Right ventricle myocardium superior (tissue), 1 donor: ENCODE data around the gene AHI1. TPM values are rescaled to one million over a fixed set of nuclear protein-coding genes. Genes with fewer than 3 reads are reported as not detected.

ENCODE experiments used
- ATAC-seq: fragments of 200-7000 bp; cut with Tn5 transposase; one replicate; pipeline ENCODE4 v1.9.1; 2020; ENCODE audit warnings: mild to moderate bottlenecking; ENCODE audit not compliant: poor library complexity
- DNase-seq: peaks from one replicate; pipeline ENCODE4 v3.0.0-alpha.2; 2020
- intact Hi-C: fragments of 100-400 bp; cut with DNase I; formaldehyde crosslinking; loops from one replicate; pipeline ENCODE4 v1.11.2; 2022
- total RNA-seq: library from RNA; stranded (reverse); fragmentation: NEBNext Ultra II Directional; extraction: Animal tissue kit (Norgen Biotek cat#: 25700); gene quantifications from one replicate; pipeline ENCODE4 v1.2.1, GENCODE V29; 2021
- donor health status: DM: no; HTN: yes; CAD: no; lungs with severe emphysema.

The AHI1 gene
- total RNA-seq, 1 donor from 2014 or later, result 8.5 TPM

DNA sequence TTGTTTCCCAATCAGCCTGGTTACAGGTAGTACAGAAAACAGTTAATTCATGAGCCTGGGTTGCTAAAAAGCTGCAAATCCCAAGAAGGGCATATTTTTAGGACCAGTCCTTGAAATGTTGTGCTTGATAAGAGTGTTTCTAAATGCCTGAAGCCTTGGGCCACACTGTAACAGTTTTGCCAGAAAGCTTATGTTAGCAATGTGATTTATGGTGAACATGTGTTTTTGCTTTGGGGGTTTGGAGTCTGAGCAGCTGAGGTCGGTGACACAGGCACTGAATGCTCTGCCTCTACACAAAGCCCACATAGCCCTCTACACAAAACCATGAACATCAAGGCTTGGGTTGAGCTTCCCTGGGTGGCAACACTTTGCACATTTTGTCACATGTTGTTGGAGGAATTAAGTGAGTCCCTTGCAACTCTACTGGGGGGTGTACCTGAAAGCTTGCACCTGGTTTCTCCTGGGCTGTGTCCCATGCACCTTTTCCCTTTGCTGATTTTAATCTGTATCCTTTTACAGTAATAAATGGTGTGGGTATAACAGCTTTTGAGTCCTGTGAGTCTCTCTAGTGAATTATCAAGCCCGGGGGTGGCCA lies 22.2 kb downstream of the AHI1 start:
- no peak for DNase-seq
- intact Hi-C loops, result no loop called here
- ATAC-seq, result no peak

DNA sequence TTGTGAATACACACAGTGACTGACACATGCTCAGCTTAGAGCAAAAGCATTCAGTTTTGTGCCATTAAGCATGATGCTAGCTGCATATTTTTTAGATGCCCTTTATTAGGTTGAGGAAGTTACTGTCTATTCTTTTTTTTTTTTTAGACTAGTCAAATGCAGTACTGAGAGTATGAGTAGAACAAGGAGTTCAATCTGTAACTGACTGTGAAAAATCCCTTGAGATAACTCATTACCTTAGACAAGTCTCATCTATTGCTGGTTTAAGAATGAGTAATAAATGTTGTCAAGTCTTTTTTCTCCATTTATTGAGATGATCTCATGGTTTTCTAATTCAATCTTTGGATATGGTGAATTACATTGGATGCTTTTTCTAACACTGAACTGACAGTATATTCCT lies 23.2 kb downstream of the AHI1 start:
- DNase-seq, result no peak
- no peak for ATAC-seq
- intact Hi-C loops, result no loop called here

DNA sequence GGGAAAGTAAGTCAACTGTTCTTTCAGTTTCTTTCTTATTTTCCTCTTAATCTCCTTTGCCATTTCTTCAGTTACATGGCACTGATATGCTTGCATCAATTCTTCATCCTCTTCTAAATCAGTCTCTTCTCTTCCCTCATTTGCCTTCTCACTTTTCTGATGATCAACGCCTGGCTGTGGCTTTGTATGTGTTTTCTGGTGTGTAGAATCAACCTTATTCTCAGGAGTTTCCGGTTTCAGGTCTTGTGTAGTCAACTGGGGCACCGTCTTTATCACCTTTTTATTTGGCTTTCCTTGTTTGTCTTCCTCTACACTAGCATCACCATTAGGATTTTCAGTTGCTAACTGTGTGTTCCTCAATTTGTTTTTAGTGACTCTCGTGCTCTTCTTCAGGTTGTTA lies 31.6 kb downstream of the AHI1 start:
- DNase-seq (no peak), ATAC-seq (no peak)
- intact Hi-C loops, result no loop called here

DNA sequence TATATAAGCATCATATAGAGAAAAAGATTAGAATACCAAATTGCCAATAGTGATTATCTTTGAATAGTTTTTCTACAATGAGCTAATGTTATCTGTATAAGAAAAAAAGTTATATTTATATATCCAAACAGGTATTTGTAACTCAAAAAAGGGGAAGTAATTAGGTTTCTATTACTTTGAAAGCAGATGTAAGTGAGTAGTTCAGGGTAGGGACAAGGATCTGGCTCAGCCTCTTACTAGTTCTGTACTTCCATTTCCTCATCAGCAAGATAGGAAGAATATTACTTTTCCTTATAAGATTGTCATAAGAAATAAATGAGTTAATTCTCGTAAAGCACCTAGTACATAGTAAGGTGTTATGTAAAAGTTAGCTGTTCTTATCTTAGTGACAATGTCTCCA lies 32.2 kb downstream of the AHI1 start:
- ATAC-seq (no peak), DNase-seq (no peak)
- intact Hi-C loops, result no loop called here

DNA sequence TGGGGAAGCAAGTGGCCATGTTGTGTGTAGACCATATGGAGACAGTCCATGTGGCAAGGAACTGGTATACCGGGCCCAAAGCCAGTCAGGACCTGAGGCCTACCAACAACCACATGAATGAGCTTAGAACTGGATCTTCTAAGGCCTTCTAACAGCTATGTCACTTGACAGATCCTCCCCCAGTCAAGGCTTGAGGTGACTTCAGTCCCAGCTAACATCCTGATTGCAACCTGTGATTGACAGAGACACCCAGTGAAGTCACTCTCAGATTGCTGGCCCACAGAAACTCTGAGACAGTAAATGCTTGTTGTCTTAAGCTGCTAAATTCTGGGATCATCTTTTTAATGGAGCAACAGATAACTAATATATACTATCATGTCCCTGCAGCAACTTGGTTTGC lies 32.9 kb downstream of the AHI1 start:
- ATAC-seq (no peak), DNase-seq (no peak)
- intact Hi-C loops, result no loop called here

DNA sequence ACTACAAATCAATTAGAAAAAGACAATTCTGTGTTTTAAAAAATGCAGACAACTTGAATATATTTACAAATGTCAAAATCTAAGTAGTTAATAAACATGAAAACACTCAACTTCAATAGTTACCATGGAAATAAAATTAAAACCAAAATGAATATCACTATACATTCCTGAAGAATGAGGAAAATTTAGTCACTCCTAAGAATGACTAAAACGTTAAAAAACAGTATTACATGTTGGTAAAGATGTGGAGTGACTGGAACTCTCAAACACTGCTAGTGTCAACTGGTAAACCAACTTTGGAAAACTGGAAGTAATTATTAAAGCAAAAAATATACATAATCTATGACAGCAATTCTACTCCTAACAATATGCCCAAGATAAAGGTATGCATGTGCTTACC lies 36.3 kb downstream of the AHI1 start:
- ATAC-seq (no peak), DNase-seq (no peak)
- intact Hi-C loops, result no loop called here

DNA sequence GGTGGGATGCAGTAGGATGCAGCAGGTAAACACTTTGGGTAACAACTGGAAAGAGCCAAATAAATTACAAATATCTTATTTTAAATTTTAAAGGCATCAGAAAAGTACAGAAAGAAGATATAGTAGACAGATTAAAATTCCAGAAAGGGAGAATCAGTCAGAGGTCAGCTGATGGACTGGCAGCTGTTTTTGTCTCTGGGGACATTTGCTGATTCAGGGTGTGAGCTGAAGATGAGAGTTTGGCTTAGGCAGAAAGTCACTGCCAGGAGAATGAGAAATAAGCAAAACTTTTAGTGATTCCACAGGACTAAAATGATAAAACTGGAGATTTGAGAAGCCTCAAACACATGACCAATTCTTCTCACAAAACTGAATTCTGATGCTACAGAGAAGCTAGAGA lies 39.5 kb downstream of the AHI1 start:
- intact Hi-C loops, result no loop called here
- ATAC-seq, result no peak
- DNase-seq, result no peak

DNA sequence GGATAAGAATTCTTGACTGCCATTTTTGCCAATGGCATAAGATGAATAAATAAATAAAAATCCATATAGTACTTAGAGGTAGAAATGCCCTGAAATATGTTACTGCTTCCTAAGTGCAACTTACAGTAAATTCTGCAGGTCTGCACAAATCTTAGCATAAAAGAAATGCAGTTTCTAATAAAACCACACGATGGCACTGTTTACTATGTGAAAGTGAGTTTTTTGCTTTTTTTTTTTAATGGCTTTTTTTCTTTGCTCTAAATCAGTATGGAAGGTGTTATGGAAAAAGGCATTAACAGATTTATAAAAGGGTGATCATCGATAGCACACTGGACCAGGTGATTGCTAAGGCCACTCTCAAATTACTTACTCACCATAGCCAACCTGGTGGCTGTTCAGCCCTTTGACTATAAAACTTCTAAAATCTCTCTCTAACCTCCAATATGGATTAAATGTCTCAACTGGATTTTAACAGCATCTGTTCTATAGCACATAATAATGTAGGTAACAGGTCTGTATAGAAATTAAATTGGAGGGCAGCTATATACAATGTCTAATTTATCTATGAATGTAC lies 45.8 kb downstream of the AHI1 start:
- ATAC-seq (no peak), DNase-seq (no peak)
- intact Hi-C loops, result no loop called here

DNA sequence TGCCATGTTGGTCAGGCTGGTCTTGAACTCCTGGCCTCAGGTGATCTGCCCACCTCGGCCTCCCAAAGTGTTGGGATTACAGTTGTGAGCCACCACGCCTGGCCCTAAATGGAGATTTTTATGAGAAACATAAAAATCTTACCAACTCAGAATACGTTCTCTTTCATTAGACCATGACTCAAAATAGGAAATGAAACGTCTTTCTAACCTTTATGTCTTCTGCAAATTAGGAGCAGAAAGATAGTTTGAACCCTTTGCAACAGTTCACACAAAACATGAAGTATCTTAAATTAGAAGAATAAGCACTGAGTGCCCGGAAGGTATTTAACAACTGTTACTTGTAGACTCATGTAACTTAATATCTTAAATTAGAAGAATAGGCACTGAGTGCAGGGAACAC lies 48.3 kb downstream of the AHI1 start:
- DNase-seq (no peak), ATAC-seq (no peak)
- intact Hi-C loops, result no loop called here

DNA sequence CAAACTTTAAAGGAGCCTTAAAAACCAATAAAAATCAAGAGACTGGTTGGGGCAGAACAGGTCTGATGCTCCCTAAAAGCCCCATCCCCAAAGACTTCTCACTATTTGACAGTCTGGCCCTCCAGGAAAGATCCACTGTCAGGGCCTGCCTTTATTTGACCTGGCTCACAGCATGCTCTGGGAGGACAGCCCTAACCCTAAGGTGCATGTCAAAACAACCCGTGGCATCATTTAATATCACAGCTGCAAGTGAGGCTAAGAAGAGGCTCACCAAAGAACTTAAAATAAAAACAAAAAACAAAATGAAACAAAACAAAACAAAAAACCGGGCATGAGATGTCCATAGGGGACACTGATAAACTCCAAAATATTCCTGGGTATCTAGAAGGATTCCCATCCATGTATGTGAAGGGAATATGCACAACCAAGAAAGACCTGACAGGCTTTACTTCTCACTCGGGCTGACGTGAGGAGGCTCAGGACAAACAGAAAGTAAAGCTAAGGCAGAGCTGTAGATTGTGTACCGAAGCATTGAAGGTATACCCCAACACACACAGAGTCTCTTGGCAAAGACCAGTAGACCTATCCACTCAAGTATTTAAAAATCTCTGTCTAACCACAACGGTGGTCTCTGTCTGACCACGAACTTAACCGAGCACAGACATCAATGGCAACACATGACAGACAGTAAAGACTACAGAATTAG lies 57.3 kb downstream of the AHI1 start:
- intact Hi-C loops, result no loop called here
- no peak for DNase-seq

DNA sequence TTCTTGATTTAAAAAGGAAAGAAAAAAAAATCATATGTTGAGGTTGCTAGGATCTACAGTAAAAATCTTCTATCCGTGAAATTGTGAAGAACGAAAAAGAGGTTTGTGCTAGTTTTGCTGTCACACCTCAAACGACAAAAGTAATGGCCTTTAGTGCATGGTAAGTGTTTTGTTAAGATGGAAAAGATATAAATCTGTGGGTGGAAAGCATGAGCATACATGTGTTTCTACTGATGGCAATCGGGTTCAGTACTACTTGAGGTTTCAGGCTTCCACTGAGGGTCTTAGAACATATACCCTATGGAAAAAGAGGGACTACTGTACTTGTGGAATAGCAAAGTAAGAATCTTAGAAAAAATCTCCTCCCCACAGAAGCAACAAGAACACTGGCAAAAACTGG lies 58.0 kb downstream of the AHI1 start:
- ATAC-seq (no peak), DNase-seq (no peak)
- intact Hi-C loops, result no loop called here

More for the DNA sequence above, 57.3 kb downstream of the AHI1 start:
- no peak for ATAC-seq

DNA sequence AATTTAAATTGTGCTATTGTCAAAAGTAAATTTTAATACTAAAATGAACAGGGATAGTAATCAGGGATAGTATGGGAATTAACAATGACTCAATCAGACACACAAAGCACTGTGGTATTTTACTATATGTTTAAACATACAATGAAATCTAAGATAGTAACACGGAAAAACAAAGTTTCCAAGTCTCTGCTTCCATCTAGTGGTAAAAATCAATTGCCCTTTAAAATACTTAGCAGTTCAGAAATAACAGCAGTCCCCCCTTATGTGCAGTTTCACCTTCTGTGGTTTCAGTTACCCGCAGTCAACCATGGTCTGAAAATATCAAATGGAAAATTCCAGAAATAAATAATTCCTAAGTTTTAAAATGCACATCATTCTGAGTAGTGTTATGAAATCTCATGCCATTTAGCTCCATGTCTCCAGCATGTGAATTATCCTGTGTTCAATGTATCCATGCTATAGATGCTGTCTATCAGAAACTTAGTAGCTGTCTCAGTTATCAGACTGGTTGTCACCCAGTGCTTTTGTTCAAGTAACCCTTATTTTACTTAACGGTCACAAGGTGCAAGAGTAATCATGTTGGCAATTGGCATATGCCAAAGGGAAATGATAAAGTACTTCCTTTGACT lies 58.5 kb downstream of the AHI1 start:
- intact Hi-C loops, result no loop called here
- no peak for DNase-seq
- ATAC-seq, result no peak

DNA sequence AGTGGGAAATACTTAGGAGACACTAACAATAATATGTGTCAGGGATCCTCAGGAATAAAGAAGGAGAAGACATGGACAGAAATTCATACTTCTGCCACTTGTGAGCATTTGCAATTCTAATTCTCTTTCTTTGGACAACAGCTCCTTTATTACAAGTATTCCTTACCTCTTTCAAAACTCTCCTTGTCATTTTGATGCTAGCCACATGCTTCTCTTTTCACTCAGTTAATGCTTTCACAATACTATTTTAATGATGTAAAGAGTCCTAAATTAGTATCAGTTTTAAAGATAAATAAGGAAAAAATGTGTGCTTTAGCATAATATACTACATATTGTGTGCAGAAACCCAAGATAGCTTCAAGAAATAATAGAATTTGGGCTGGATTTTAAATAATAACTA lies 62.5 kb downstream of the AHI1 start:
- intact Hi-C loops, result no loop called here
- no peak for ATAC-seq

DNA sequence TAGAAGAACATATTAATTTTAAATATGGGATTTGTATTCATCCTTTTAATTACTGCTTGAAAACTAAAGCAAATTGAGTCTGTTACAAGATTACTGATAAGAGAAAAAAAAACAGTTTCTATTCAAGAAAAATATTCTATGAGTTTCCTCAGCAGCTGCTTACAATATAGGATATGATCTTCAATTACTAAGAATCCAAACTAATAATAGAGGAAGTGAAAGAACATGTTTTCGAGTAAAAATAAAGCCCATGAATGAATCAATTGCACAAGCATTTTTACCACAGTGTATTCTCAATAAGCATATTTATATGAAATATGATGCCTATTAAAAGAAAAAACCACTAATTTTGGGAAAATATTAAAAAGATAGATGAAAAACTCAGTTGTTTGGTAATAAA lies 63.4 kb downstream of the AHI1 start:
- intact Hi-C loops, result no loop called here
- ATAC-seq (no peak), DNase-seq (no peak)

More for the DNA sequence above, 62.5 kb downstream of the AHI1 start:
- DNase-seq, result no peak

DNA sequence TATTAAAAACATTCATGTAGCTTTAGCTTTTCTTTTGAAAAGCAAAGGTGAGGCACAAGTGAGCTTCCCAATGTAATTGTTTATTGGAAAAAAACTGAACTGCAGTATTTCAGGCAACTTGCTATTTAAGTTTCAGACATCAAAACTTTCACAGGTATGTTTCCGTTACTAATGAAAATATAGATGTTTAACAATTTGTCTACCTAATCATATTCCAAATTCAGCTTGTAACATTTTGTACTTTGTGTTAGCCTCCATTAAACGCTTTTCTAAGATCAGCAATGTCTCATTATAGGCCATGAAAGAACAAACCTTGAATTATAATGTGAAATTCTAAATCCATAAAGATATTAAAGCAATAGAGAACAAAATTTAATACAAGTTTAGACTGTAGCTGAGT lies 69.5 kb downstream of the AHI1 start:
- no peak for DNase-seq
- intact Hi-C loops, result loop anchor here (10.0 kb wide), 1 partner anchor 283 kb away; no protein-coding TSS in a partner anchor
- no peak for ATAC-seq

DNA sequence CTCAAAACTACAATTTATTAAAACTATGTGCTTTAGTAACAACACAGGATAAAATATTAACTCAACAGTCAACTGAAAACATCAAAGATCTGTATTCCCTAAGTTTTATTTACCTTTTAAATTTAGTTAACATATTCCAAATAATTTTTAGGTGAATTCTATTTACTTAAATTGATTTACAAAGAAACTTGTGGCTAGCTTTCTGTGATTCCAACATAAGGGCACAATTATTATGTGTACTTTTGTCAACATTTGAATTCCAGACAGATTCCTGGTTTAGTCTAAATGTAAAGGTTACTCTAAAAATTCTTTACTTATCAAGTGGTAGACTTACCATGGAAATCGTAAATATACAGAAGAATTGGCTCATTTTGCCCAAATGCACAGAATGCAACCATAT lies 70.7 kb downstream of the AHI1 start:
- ATAC-seq (no peak), DNase-seq (no peak)
- intact Hi-C loops, result loop anchor here (10.0 kb wide), 1 partner anchor 282 kb away; no protein-coding TSS in a partner anchor

DNA sequence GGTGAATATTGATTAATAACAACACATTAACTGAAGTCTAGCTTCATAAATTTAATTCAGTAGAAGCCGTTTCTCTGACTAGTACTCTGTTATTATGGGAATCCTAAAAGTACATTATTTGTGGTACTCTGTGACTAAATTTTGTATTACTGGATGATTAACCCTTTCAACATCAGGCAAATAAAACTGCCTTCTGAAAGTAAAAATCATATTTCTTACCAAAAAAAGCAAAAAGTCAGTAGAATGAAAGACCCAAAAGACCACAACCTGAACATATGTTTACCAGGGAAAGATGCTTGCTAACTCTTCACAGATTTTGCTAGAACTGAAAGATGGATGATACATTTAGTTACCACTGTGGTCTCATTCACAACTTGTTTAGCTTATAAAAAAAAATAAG lies 73.2 kb downstream of the AHI1 start:
- DNase-seq (no peak), ATAC-seq (no peak)
- intact Hi-C loops, result loop anchor here (10.0 kb wide), 1 partner anchor 280 kb away; no protein-coding TSS in a partner anchor

DNA sequence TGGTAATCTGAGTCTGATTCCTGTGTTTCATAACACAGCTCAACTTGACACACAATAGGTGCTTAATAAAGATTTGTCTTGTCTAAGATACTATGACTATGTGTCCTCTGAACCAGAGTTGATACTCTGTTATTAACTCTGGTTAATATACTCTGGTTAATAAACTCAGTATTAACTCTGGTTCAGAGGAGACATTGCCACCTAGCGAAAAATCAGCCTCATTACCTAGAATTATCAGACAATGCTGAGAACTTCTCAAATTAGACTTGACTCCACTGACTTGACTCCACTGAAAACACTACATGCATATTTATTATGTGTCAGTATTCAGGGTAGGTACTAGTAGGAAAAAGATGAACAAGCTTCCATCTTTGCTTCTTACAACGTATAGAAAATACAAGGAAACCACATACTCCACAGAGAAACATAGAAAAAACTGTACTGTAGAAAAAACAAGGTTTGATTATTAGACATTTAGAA lies 73.9 kb downstream of the AHI1 start:
- DNase-seq (no peak), ATAC-seq (peak; percentile 48)
- intact Hi-C loops, result loop anchor here (10.0 kb wide), 1 partner anchor 279 kb away; no protein-coding TSS in a partner anchor

DNA sequence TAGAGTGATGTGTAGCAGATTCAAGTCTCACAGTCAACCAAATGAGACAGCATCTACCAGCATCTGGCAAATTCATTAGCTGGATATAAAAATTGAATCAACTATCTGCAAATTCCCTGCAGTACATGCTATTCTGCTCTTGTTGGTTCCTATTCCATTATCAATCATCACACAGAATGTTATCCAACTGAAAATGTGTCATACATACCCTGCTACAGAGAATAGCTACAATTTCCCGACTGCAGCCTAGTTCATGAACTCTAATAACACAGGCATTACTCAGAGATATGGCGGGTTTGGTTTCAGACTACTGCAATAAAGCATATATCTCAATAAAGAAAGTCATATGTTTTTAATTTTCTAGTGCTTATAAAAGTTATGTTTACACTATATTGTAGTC lies 78.4 kb downstream of the AHI1 start:
- DNase-seq (no peak), ATAC-seq (no peak)
- intact Hi-C loops, result no loop called here
